Liver (tissue), 9 donors: ENCODE measurements around the gene TRAK2. TPM values are rescaled to one million over a fixed set of nuclear protein-coding genes. Genes with fewer than 3 reads are reported as not detected.

Source experiments
- DNase-seq: peaks from one replicate; pipeline ENCODE4 v3.0.0-alpha.2; 2017; ENCODE audit warnings: low spot score
- H3K27ac ChIP-seq, 2 donors: one replicate each; pipeline ENCODE4 v1.7.0; 2013; ENCODE audit warnings: inconsistent platforms in 2 of 2, low read length in 2 of 2, control low read depth in 1 of 2, low read depth in 1 of 2, mild to moderate bottlenecking in 1 of 2
- H3K27me3 ChIP-seq, 4 donors: one replicate each; pipeline versions ENCODE4 v1.6.1 to v1.7.0; 2013; ENCODE audit warnings: low read length in 3 of 4, inconsistent platforms in 1 of 4, mild to moderate bottlenecking in 1 of 4, moderate library complexity in 1 of 4; ENCODE audit not compliant: control insufficient read depth in 4 of 4, insufficient read depth in 4 of 4
- H3K36me3 ChIP-seq, 4 donors: one replicate each; pipeline versions ENCODE4 v1.6.1 to v1.7.0; 2013; ENCODE audit warnings: low read length in 3 of 4, mild to moderate bottlenecking in 3 of 4, low read depth in 1 of 4, moderate library complexity in 1 of 4; ENCODE audit not compliant: control insufficient read depth in 4 of 4, insufficient read depth in 3 of 4
- H3K4me1 ChIP-seq, 4 donors: one replicate each; pipeline versions ENCODE4 v1.6.1 to v1.7.0; 2013; ENCODE audit warnings: low read length in 3 of 4, mild to moderate bottlenecking in 3 of 4, moderate library complexity in 1 of 4; ENCODE audit not compliant: control insufficient read depth in 4 of 4, insufficient read depth in 4 of 4
- H3K4me3 ChIP-seq, 3 donors: one replicate each; pipeline versions ENCODE4 v1.6.1 to v1.7.0; 2013; ENCODE audit warnings: low read length in 3 of 3, control low read depth in 1 of 3, low read depth in 1 of 3, mild to moderate bottlenecking in 1 of 3
- H3K9ac ChIP-seq, 2 donors: one replicate each; pipeline ENCODE4 v1.7.0; 2013; ENCODE audit warnings: low read length in 2 of 2, mild to moderate bottlenecking in 2 of 2, moderate library complexity in 2 of 2, control low read depth in 1 of 2, low read depth in 1 of 2
- H3K9me3 ChIP-seq, 4 donors: one replicate each; pipeline versions ENCODE4 v1.6.1 to v1.7.0; 2013; ENCODE audit warnings: low read length in 3 of 4; ENCODE audit not compliant: control insufficient read depth in 4 of 4
- EGR1 ChIP-seq, 2 donors: IDR thresholded peaks; 2 replicates each; pipeline ENCODE4 v1.6.1; 2016 to 2018; ENCODE audit warnings: antibody characterized with exemption in 2 of 2, low read depth in 2 of 2
- FOXA1 ChIP-seq: IDR thresholded peaks from 2 replicates; pipeline ENCODE4 v1.6.1; 2016; ENCODE audit warnings: antibody characterized with exemption
- FOXA2 ChIP-seq: IDR thresholded peaks from 2 replicates; pipeline ENCODE4 v1.6.1; 2016; ENCODE audit warnings: antibody characterized with exemption
- GABPA ChIP-seq, 2 donors: IDR thresholded peaks in 1 of 2; conservative IDR thresholded peaks in 1 of 2; 2 replicates each; pipeline ENCODE4 v1.6.1; 2016; ENCODE audit warnings: antibody characterized with exemption in 2 of 2, mild to moderate bottlenecking in 1 of 2, moderate library complexity in 1 of 2
- HNF4A ChIP-seq, 2 donors: conservative IDR thresholded peaks; 2 replicates each; pipeline ENCODE4 v1.6.1; 2016; ENCODE audit warnings: antibody characterized with exemption in 2 of 2, mild to moderate bottlenecking in 2 of 2
- HNF4G ChIP-seq: IDR thresholded peaks from 2 replicates; pipeline ENCODE4 v1.6.1; 2016; ENCODE audit warnings: antibody characterized with exemption
- JUND ChIP-seq, 2 donors: IDR thresholded peaks; 2 replicates each; pipeline ENCODE4 v1.6.1; 2016; ENCODE audit warnings: antibody characterized with exemption in 2 of 2
- NR2F2 ChIP-seq: IDR thresholded peaks from 2 replicates; pipeline ENCODE4 v1.6.1; 2016; ENCODE audit warnings: antibody characterized with exemption
- RXRA ChIP-seq, 2 donors: IDR thresholded peaks; 2 replicates each; pipeline ENCODE4 v1.6.1; 2017 to 2018; ENCODE audit warnings: antibody characterized with exemption in 2 of 2, mild to moderate bottlenecking in 1 of 2
- SP1 ChIP-seq: IDR thresholded peaks from 2 replicates; pipeline ENCODE4 v1.6.1; 2018; ENCODE audit warnings: antibody characterized with exemption, mild to moderate bottlenecking
- YY1 ChIP-seq: IDR thresholded peaks from 2 replicates; pipeline ENCODE4 v1.6.1; 2016; ENCODE audit warnings: antibody characterized with exemption, mild to moderate bottlenecking
- WGBS: extraction: QIAGEN DNeasy Blood & Tissue Kit; methylation state at CpG from one replicate; pipeline ENCODE4 v1.1.7; 2013; 5-methylcytosine and 5-hydroxymethylcytosine counted together
- polyA plus RNA-seq, 2 donors: library from polyadenylated mRNA; stranded (reverse) in 1 of 2; unstranded in 1 of 2; fragments of 200-250 nt in 1 of 2; fragments of >200 nt in 1 of 2; fragmentation: Nextera tagmentation in 1 of 2; extraction: Ambion mirVana in 1 of 2; gene quantifications; one replicate each; pipeline versions ENCODE4 v1.2.1 to v1.2.3, GENCODE V29; 2013 to 2015
- total RNA-seq, 2 donors: library from RNA; depleted of rRNA; stranded (reverse); fragments of >200 nt; gene quantifications; one replicate each; pipeline ENCODE4 v1.2.3, GENCODE V29; 2014
- TF ChIP-seq, protein P1 (sequence below): IDR thresholded peaks from 2 replicates; pipeline ENCODE4 v1.6.1; 2016; ENCODE audit warnings: antibody characterized with exemption
- TF ChIP-seq, protein P2 (sequence below): IDR thresholded peaks from 2 replicates; pipeline ENCODE4 v1.6.1; 2016; ENCODE audit warnings: antibody characterized with exemption, mild to moderate bottlenecking
- TF ChIP-seq, protein P3 (sequence below): fragments of 150-350 bp; IDR thresholded peaks from 2 replicates; pipeline ENCODE4 v1.5.1; 2017; ENCODE audit warnings: improper control_type of control experiment, low read depth, low read length; ENCODE audit not compliant: missing input control
- TF ChIP-seq, protein P4 (sequence below): IDR thresholded peaks from 2 replicates; pipeline ENCODE4 v1.6.1; 2016; ENCODE audit warnings: antibody characterized with exemption
- donor health status: healthy.
- donor health status: healthy.
- donor health status: healthy.
- donor health status: healthy.
- donor health status: healthy.

The TRAK2 gene
- total and polyA plus RNA-seq, 4 donors: 6.1 to 207 (median 12.4) TPM

DNA sequence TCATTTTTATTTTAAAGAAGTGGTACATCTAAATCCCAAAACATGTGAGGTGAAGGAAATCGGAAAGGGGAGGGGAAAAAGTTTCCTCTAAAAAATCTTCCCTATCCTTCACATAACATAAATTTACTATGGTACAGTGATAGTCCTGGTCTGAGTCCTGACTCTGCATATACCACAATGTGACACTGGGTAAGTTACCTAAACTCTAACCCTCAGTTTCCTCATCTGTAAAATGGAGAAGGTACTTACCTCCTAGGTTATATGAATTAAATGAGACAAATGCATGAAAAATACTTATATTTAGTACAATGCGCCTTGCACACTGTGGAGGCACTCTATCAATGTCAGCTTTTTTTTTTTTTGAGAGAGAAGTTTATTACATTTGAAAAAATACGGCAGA is 42.3 kb downstream of the TRAK2 start:
- WGBS: 95% methylated on average over 3 of the region's 3 CpGs
- no peak for DNase-seq
- no peak overlapping the region for H3K27ac ChIP-seq
- no peaks in the 10 kb centered on the region for H3K9me3 ChIP-seq
- TF ChIP-seq, protein P1, sequence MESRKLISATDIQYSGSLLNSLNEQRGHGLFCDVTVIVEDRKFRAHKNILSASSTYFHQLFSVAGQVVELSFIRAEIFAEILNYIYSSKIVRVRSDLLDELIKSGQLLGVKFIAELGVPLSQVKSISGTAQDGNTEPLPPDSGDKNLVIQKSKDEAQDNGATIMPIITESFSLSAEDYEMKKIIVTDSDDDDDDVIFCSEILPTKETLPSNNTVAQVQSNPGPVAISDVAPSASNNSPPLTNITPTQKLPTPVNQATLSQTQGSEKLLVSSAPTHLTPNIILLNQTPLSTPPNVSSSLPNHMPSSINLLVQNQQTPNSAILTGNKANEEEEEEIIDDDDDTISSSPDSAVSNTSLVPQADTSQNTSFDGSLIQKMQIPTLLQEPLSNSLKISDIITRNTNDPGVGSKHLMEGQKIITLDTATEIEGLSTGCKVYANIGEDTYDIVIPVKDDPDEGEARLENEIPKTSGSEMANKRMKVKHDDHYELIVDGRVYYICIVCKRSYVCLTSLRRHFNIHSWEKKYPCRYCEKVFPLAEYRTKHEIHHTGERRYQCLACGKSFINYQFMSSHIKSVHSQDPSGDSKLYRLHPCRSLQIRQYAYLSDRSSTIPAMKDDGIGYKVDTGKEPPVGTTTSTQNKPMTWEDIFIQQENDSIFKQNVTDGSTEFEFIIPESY: no peak
- TF ChIP-seq HNF4A (conservative IDR thresholded peaks at IDR 0.05): no peak
- TF ChIP-seq YY1: no peak
- no peak for TF ChIP-seq FOXA1
- TF ChIP-seq RXRA (IDR thresholded peaks at IDR 0.05): no peak
- no peak for TF ChIP-seq NR2F2
- TF ChIP-seq SP1: no peak
- TF ChIP-seq JUND (IDR thresholded peaks at IDR 0.05): no peak
- no peak for TF ChIP-seq GABPA (IDR thresholded peaks at IDR 0.05 in 1 of 2, conservative IDR thresholded peaks at IDR 0.05 in 1 of 2)
- TF ChIP-seq, protein P2, sequence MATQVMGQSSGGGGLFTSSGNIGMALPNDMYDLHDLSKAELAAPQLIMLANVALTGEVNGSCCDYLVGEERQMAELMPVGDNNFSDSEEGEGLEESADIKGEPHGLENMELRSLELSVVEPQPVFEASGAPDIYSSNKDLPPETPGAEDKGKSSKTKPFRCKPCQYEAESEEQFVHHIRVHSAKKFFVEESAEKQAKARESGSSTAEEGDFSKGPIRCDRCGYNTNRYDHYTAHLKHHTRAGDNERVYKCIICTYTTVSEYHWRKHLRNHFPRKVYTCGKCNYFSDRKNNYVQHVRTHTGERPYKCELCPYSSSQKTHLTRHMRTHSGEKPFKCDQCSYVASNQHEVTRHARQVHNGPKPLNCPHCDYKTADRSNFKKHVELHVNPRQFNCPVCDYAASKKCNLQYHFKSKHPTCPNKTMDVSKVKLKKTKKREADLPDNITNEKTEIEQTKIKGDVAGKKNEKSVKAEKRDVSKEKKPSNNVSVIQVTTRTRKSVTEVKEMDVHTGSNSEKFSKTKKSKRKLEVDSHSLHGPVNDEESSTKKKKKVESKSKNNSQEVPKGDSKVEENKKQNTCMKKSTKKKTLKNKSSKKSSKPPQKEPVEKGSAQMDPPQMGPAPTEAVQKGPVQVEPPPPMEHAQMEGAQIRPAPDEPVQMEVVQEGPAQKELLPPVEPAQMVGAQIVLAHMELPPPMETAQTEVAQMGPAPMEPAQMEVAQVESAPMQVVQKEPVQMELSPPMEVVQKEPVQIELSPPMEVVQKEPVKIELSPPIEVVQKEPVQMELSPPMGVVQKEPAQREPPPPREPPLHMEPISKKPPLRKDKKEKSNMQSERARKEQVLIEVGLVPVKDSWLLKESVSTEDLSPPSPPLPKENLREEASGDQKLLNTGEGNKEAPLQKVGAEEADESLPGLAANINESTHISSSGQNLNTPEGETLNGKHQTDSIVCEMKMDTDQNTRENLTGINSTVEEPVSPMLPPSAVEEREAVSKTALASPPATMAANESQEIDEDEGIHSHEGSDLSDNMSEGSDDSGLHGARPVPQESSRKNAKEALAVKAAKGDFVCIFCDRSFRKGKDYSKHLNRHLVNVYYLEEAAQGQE: no peak
- TF ChIP-seq EGR1 (IDR thresholded peaks at IDR 0.05; ENCODE audit: low read depth in 2 of 2): no peak
- TF ChIP-seq FOXA2: no peak
- no peak overlapping the region for H3K9ac ChIP-seq
- H3K27me3 ChIP-seq: no peaks in the 10 kb centered on the region
- no peak overlapping the region for H3K4me3 ChIP-seq
- no peaks in the 10 kb centered on the region for H3K36me3 ChIP-seq
- peaks cover 5 to 15% (median 8%) of the 10 kb centered on the region in 4 donors for H3K4me1 ChIP-seq

DNA sequence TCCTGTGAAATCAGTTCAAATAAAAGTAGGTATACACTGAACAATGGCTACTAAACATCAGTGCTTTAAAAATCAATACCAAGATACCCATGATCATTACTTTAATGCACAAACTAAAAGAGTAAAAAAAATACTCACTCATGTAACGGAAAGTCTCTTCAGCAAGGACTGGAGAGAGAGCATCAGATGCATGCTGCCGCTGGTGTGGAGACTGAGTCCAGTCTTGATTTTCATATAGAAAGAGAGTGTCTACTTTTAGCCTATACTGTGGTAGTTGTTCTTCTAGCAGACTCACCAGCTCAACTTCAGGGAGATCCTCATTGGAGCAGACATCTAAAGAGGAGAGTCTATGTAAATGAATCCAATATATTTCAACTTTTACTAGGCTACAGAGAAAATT is 44.0 kb downstream of the TRAK2 start:
- H3K9ac ChIP-seq: no peak overlapping the region
- TF ChIP-seq HNF4G (no peak), SP1 (no peak), EGR1 (IDR thresholded peaks at IDR 0.05; ENCODE audit: low read depth in 2 of 2) (no peak)
- TF ChIP-seq, protein P2: no peak
- TF ChIP-seq, protein P3, sequence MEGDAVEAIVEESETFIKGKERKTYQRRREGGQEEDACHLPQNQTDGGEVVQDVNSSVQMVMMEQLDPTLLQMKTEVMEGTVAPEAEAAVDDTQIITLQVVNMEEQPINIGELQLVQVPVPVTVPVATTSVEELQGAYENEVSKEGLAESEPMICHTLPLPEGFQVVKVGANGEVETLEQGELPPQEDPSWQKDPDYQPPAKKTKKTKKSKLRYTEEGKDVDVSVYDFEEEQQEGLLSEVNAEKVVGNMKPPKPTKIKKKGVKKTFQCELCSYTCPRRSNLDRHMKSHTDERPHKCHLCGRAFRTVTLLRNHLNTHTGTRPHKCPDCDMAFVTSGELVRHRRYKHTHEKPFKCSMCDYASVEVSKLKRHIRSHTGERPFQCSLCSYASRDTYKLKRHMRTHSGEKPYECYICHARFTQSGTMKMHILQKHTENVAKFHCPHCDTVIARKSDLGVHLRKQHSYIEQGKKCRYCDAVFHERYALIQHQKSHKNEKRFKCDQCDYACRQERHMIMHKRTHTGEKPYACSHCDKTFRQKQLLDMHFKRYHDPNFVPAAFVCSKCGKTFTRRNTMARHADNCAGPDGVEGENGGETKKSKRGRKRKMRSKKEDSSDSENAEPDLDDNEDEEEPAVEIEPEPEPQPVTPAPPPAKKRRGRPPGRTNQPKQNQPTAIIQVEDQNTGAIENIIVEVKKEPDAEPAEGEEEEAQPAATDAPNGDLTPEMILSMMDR: no peak
- TF ChIP-seq, protein P4, sequence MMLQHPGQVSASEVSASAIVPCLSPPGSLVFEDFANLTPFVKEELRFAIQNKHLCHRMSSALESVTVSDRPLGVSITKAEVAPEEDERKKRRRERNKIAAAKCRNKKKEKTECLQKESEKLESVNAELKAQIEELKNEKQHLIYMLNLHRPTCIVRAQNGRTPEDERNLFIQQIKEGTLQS: no peak
- no peak overlapping the region for H3K27ac ChIP-seq
- H3K27me3 ChIP-seq: no peaks in the 10 kb centered on the region
- peaks cover 5 to 15% (median 8%) of the 10 kb centered on the region in 4 donors for H3K4me1 ChIP-seq
- no peak for DNase-seq
- H3K4me3 ChIP-seq: no peak overlapping the region
- 75% methylated on average over 2 of the region's 2 CpGs for WGBS
- H3K36me3 ChIP-seq: no peaks in the 10 kb centered on the region
- H3K9me3 ChIP-seq: no peaks in the 10 kb centered on the region
